ENCODE measurements around the gene AKR1E2. TPM values are rescaled to one million over a fixed set of nuclear protein-coding genes. Genes with fewer than 3 reads are reported as not detected.
A peak's percentile ranks its signal among the peaks of the same experiment; 100 is the strongest.
"Not testable (repeated sequence)": the region's sequence is repeated elsewhere in the genome, so short reads cannot be mapped to it uniquely, and the experiment has no call there.

The AKR1E2 gene
- total RNA-seq, 1 donor from 2014 or later: 0.53 TPM

- intact Hi-C loops (cut with DNase I): loop anchor here (10.0 kb wide), 1 partner anchor 812 kb away; no protein-coding TSS in a partner anchor
- DNase-seq (ENCODE audit: low spot score in 2 of 2): no peak
- H3K27ac ChIP-seq: no peak overlapping the region
These were observed 13.0 kb upstream of the AKR1E2 start for GRCh38 chr10:4813023-4813422.

GRCh38 chr10:4813496-4813895 lies 12.5 kb upstream of the AKR1E2 start:
- intact Hi-C loops (cut with DNase I): loop anchor here (10.0 kb wide), 1 partner anchor 811 kb away; no protein-coding TSS in a partner anchor
- no peak overlapping the region for H3K27ac ChIP-seq
- no peaks in the 10 kb centered on the region for H3K27me3 ChIP-seq
- H3K4me3 ChIP-seq: no peak overlapping the region
- H3K36me3 ChIP-seq: no peaks in the 10 kb centered on the region
- TF ChIP-seq CTCF (IDR thresholded peaks at IDR 0.05): no peak
- DNase-seq (ENCODE audit: low spot score in 2 of 2): no peak
- no peaks in the 10 kb centered on the region for H3K9me3 ChIP-seq
- no peaks in the 10 kb centered on the region for H3K4me1 ChIP-seq

More at GRCh38 chr10:4813023-4813422, 13.0 kb upstream of the AKR1E2 start:
- H3K9me3 ChIP-seq: no peaks in the 10 kb centered on the region
- H3K4me1 ChIP-seq: no peaks in the 10 kb centered on the region
- H3K4me3 ChIP-seq: no peak overlapping the region
- H3K27me3 ChIP-seq: no peaks in the 10 kb centered on the region
- no peaks in the 10 kb centered on the region for H3K36me3 ChIP-seq
- no peak for TF ChIP-seq CTCF (IDR thresholded peaks at IDR 0.05)

- not testable (repeated sequence) for H3K9me3 ChIP-seq; H3K4me3 ChIP-seq; DNase-seq (ENCODE audit: low spot score in 2 of 2); H3K27me3 ChIP-seq; H3K36me3 ChIP-seq; H3K27ac ChIP-seq; H3K4me1 ChIP-seq
- TF ChIP-seq CTCF (IDR thresholded peaks at IDR 0.05): peak in 2 of 3 experiments; percentile 20 to 40
- intact Hi-C loops (cut with DNase I): loop anchor here (5.0 to 10.0 kb wide), 2 partner anchors 809 to 997 kb away; partner anchors contain the start of gene GDI2
These were observed 10.3 kb upstream of the AKR1E2 start for GRCh38 chr10:4815646-4816180.

- Histone ChIP-seq H3K27ac (no peak overlapping the region), H3K9me3 (no peaks in the 10 kb centered on the region), H3K4me3 (no peak overlapping the region), H3K4me1 (no peaks in the 10 kb centered on the region), H3K27me3 (no peaks in the 10 kb centered on the region), H3K36me3 (no peaks in the 10 kb centered on the region)
- no peak for DNase-seq (ENCODE audit: low spot score in 2 of 2)
- TF ChIP-seq CTCF (IDR thresholded peaks at IDR 0.05): no peak
- intact Hi-C loops (cut with DNase I): loop anchor here (5.0 to 10.0 kb wide), 2 partner anchors 808 to 995 kb away; partner anchors contain the start of gene GDI2
These were observed 9.0 kb upstream of the AKR1E2 start for GRCh38 chr10:4816966-4817365.

GRCh38 chr10:4819067-4819466 lies 6.9 kb upstream of the AKR1E2 start:
- Histone ChIP-seq H3K4me3 (no peak overlapping the region), H3K36me3 (no peaks in the 10 kb centered on the region), H3K27me3 (no peaks in the 10 kb centered on the region), H3K27ac (no peak overlapping the region), H3K9me3 (no peaks in the 10 kb centered on the region), H3K4me1 (no peaks in the 10 kb centered on the region)
- no peak for DNase-seq (ENCODE audit: low spot score in 2 of 2)
- intact Hi-C loops (cut with DNase I): loop anchor here (5.0 to 10.0 kb wide), 2 partner anchors 806 to 993 kb away; partner anchors contain the start of gene GDI2
- TF ChIP-seq CTCF (IDR thresholded peaks at IDR 0.05): no peak

Measured in ascending aorta (tissue), 2 donors.